ENCODE results near the gene INF2.

Gene INF2

DNA sequence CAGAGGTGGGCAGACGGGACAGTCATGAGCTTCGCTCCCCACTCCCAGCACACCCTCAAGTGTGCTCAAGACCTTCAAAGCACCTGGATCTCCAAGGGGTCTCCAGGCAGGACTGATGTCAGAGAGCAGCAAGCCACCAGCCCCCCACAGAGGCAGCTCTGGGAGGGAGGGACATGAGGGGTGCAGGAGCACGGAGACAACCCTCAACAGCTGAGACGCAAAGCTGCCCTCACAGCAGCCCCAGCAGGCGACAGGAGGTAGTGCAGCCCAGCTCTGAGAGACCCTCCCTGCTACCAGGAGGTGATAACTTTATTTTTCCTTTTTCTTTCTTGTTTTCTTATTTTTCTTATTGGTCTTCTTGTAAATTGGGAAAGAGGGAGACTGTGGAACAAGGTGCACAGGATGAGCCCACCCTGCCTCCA is 81.4 kb downstream of the INF2 start:
- DNase-seq (ENCODE audit: low read depth) = no peak

DNA sequence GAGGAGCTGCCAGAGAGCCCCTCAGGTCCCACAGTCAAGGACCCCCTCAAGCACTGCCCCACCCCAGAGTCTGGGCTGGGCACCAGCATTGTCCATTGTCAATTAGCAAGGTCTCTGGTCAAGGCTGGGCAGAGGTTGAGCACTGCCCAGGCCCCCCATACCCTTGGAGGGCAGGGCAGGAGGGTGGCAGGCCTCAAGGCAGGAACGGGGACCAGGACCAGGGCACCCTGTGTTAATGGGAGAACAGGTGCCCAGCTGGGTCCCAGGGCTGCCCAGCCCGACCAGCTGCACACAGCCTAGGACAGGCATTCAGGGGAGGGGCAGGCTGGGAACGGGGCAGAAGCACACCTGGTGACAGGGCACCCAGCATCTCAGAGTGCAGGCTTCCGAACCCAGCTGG is 82.0 kb downstream of the INF2 start:
- DNase-seq (ENCODE audit: low read depth) = no peak

Data from T-helper 22 cell (primary cell).